ENCODE results near the gene WDR33. TPM values are rescaled to one million over a fixed set of nuclear protein-coding genes. Genes with fewer than 3 reads are reported as not detected.

The WDR33 gene
- total and polyA plus RNA-seq, 12 donors, result 13.8 to 59.8 (median 42.1) TPM

GRCh38 chr2:127700527-127701192 lies 110.3 kb downstream of the WDR33 start:
- H3K4me1 ChIP-seq (replicated peaks in 1 of 2), result peaks cover 10 to 28% of the 10 kb centered on the region in 2 donors
- no peaks in the 10 kb centered on the region for H3K9me3 ChIP-seq (replicated peaks in 1 of 3)
- DNase-seq, result peak; percentile 39 to 79 (median 59)
- no peaks in the 10 kb centered on the region for H3K27me3 ChIP-seq
- intact Hi-C loops (cut with DNase I), result loop anchor here in 1 of 2 donors (10.0 kb wide), 1 partner anchor 114 kb away; the partner anchor contains the start of gene WDR33
- TF ChIP-seq POLR2A (IDR thresholded peaks at IDR 0.05) (no peak), CTCF (IDR thresholded peaks at IDR 0.05) (peak in 1 of 6 experiments; percentile 12)
- H3K27ac ChIP-seq, result peak overlapping the region; percentile 81 to 100 (median 94)
- H3K4me3 ChIP-seq, result peak overlapping the region; percentile 5 to 94 (median 34)
- H3K36me3 ChIP-seq (replicated peaks in 1 of 2), result no peaks in the 10 kb centered on the region
- WGBS, 4 donors, result 46 to 55% (median 54%) methylated on average over 10 to 17 of the region's 17 CpGs

GRCh38 chr2:127698553-127699355 lies 112.2 kb downstream of the WDR33 start:
- intact Hi-C loops (cut with DNase I), result no loop called here
- TF ChIP-seq POLR2A (IDR thresholded peaks at IDR 0.05) (no peak), CTCF (IDR thresholded peaks at IDR 0.05) (no peak)
- H3K27me3 ChIP-seq, result no peaks in the 10 kb centered on the region
- no peaks in the 10 kb centered on the region for H3K36me3 ChIP-seq (replicated peaks in 1 of 2)
- H3K4me1 ChIP-seq (replicated peaks in 1 of 2), result peaks cover 16 to 21% of the 10 kb centered on the region in 2 donors
- no peak overlapping the region for H3K4me3 ChIP-seq
- DNase-seq, result no peak
- WGBS, 4 donors, result 93 to 97% (median 95%) methylated on average over 27 of the region's 27 CpGs
- no peak overlapping the region for H3K27ac ChIP-seq
- no peaks in the 10 kb centered on the region for H3K9me3 ChIP-seq (replicated peaks in 1 of 3)

DNA sequence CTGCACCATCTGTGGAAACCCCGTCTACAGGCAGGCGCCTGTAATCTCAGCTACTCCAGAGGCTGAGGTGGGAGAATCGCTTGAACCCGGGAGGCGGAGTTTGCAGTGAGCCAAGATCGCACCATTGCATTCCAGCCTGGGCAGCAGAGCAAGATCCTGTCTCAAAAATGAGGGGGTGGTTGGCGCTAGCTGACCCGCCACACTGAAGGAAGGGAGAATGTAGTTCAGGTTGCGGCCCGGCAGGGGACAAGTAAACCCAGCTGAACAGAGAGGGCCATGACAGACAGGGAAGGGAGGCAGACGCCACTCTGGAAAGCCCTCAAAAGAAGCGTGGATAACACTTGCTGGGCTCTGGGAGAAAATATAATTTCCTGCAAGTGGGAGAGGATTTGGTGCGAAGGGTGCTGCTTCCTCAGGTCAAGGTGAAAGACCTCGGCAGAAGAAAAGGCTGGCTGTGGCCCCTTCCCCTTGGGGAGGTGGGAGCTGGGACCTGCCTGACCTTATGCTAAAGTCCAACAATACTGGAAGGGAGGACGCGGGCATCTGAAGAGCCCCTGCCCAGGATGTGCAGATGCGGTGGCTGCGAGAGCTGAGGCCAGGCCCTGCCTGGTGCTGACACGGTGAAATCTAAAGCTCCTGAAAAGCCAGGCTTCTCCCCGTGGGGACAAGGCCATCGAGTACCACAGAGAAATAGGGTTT lies 113.3 kb downstream of the WDR33 start:
- no peaks in the 10 kb centered on the region for H3K36me3 ChIP-seq (replicated peaks in 1 of 2)
- H3K27me3 ChIP-seq, result no peaks in the 10 kb centered on the region
- H3K4me3 ChIP-seq, result no peak overlapping the region
- peaks cover 16 to 17% of the 10 kb centered on the region in 2 donors for H3K4me1 ChIP-seq (replicated peaks in 1 of 2)
- no peak overlapping the region for H3K27ac ChIP-seq
- 91 to 96% (median 95%) methylated on average over 21 of the region's 21 CpGs for WGBS, 4 donors
- no peaks in the 10 kb centered on the region for H3K9me3 ChIP-seq (replicated peaks in 1 of 3)
- DNase-seq, result no peak
- TF ChIP-seq CTCF (IDR thresholded peaks at IDR 0.05), result no peak
- TF ChIP-seq POLR2A (IDR thresholded peaks at IDR 0.05), result no peak
- intact Hi-C loops (cut with DNase I), result no loop called here
